Mucosa of descending colon (tissue), 3 donors: Measurements from ENCODE around the gene KAZN. TPM values are rescaled to one million over a fixed set of nuclear protein-coding genes. Genes with fewer than 3 reads are reported as not detected.

Experiments used
- ATAC-seq: fragments of 200-7000 bp; cut with Tn5 transposase; one replicate; pipeline ENCODE4 v1.9.1; 2020; ENCODE audit warnings: mild to moderate bottlenecking, moderate library complexity
- DNase-seq, 3 donors: peaks; one replicate each; pipeline ENCODE4 v3.0.0-alpha.2; 2020
- H3K36me3 ChIP-seq: fragments of 200-600 bp; one replicate; pipeline ENCODE4 v1.8.0; 2021; ENCODE audit warnings: low read depth, mild to moderate bottlenecking
- H3K4me1 ChIP-seq: fragments of 200-600 bp; one replicate; pipeline ENCODE4 v1.8.0; 2021; ENCODE audit warnings: low read depth, mild to moderate bottlenecking
- H3K4me3 ChIP-seq: fragments of 200-600 bp; one replicate; pipeline ENCODE4 v1.8.0; 2021; ENCODE audit warnings: mild to moderate bottlenecking
- H3K9me3 ChIP-seq: fragments of 200-600 bp; one replicate; pipeline ENCODE4 v1.8.0; 2021; ENCODE audit warnings: mild to moderate bottlenecking
- CTCF ChIP-seq: fragments of 200-600 bp; IDR thresholded peaks from one replicate; pipeline ENCODE4 v1.8.0; 2022; ENCODE audit warnings: antibody characterized with exemption, mild to moderate bottlenecking
- intact Hi-C, 2 donors: fragments of 100-400 bp; cut with DNase I in 1 of 2; cut with micrococcal nuclease in 1 of 2; formaldehyde crosslinking; loops; one replicate each; pipeline versions ENCODE4 v1.11.0 to v1.11.1; 2022; cut with DNase I, micrococcal nuclease
- total RNA-seq, 3 donors: library from RNA; stranded (reverse); fragmentation: NEBNext Ultra II Directional in 2 of 3; extraction: Animal tissue kit (Norgen Biotek cat#: 25700) in 2 of 3; gene quantifications; one replicate each; pipeline versions ENCODE4 v1.2.1 to v1.2.4, GENCODE V29; 2021 to 2023
- donor health status: DM: no; HTN: no; CAD: no; lungs with moderate emphysema.
- donor health status: DM: no; HTN: no; CAD: no.
- donor health status: DM: no; HTN: yes; CAD: no.

The KAZN gene
- total RNA-seq, 3 donors from 2014 or later, result 9.7 to 21.9 (median 15.8) TPM

GRCh38 chr1:15123925-15124324 lies 525.4 kb downstream of the KAZN start:
- Histone ChIP-seq H3K4me3 (no peak overlapping the region), H3K4me1 (no peaks in the 10 kb centered on the region), H3K36me3 (no peaks in the 10 kb centered on the region), H3K9me3 (no peaks in the 10 kb centered on the region)
- intact Hi-C loops, result loop anchor here (10.0 kb wide), 1 partner anchor 181 kb away; no protein-coding TSS in a partner anchor
- DNase-seq (no peak), ATAC-seq (no peak)
- TF ChIP-seq CTCF, result no peak

GRCh38 chr1:15124362-15125100 lies 526.0 kb downstream of the KAZN start:
- Histone ChIP-seq H3K4me1 (no peaks in the 10 kb centered on the region), H3K36me3 (no peaks in the 10 kb centered on the region), H3K4me3 (no peak overlapping the region), H3K9me3 (no peaks in the 10 kb centered on the region)
- ATAC-seq (no peak), DNase-seq (no peak)
- intact Hi-C loops, result loop anchor here (10.0 kb wide), 1 partner anchor 180 kb away; no protein-coding TSS in a partner anchor
- no peak for TF ChIP-seq CTCF

GRCh38 chr1:15125101-15125745 lies 526.7 kb downstream of the KAZN start:
- no peak for ATAC-seq
- intact Hi-C loops, result loop anchor here (10.0 kb wide), 1 partner anchor 180 kb away; no protein-coding TSS in a partner anchor
- no peaks in the 10 kb centered on the region for H3K36me3 ChIP-seq
- no peak for DNase-seq
- H3K9me3 ChIP-seq, result no peaks in the 10 kb centered on the region
- H3K4me3 ChIP-seq, result no peak overlapping the region
- no peaks in the 10 kb centered on the region for H3K4me1 ChIP-seq
- no peak for TF ChIP-seq CTCF

- no peak for TF ChIP-seq CTCF
- no peak for DNase-seq
- intact Hi-C loops, result loop anchor here (10.0 kb wide), 1 partner anchor 177 kb away; no protein-coding TSS in a partner anchor
- Histone ChIP-seq H3K4me3 (no peak overlapping the region), H3K36me3 (no peaks in the 10 kb centered on the region), H3K9me3 (no peaks in the 10 kb centered on the region), H3K4me1 (no peaks in the 10 kb centered on the region)
- no peak for ATAC-seq
Observed at GRCh38 chr1:15128077-15128476, 529.6 kb downstream of the KAZN start.

GRCh38 chr1:15128520-15129313 lies 530.2 kb downstream of the KAZN start:
- peak; percentile 89 for TF ChIP-seq CTCF
- DNase-seq (peak in 2 of 3 donors; percentile 87 to 92), ATAC-seq (peak; percentile 98)
- H3K36me3 ChIP-seq, result no peaks in the 10 kb centered on the region
- intact Hi-C loops, result loop anchor here (10.0 kb wide), 1 partner anchor 176 kb away; no protein-coding TSS in a partner anchor
- H3K9me3 ChIP-seq, result no peaks in the 10 kb centered on the region
- H3K4me3 ChIP-seq, result no peak overlapping the region
- no peaks in the 10 kb centered on the region for H3K4me1 ChIP-seq
